Measurements from ENCODE around the gene TMPRSS11E. TPM values are rescaled to one million over a fixed set of nuclear protein-coding genes. Genes with fewer than 3 reads are reported as not detected.
"Not testable (repeated sequence)": the region's sequence is repeated elsewhere in the genome, so short reads cannot be mapped to it uniquely, and the experiment has no call there.

TMPRSS11E gene
- total and polyA plus RNA-seq, 2 experiments from 2014 or later = not detected

- no peak overlapping the region for H3K4me2 ChIP-seq (ENCODE audit: unreplicated experiment)
- H3K27me3 ChIP-seq (replicated peaks; ENCODE audit: insufficient read depth) = peaks cover 12% of the 10 kb centered on the region
- no peaks in the 10 kb centered on the region for H3F3A ChIP-seq (ENCODE audit: insufficient read depth)
- H3K36me3 ChIP-seq (ENCODE audit: low read depth) = no peaks in the 10 kb centered on the region
- no peaks in the 10 kb centered on the region for H3K9me2 ChIP-seq (ENCODE audit: insufficient read depth)
- no peaks in the 10 kb centered on the region for H4K20me1 ChIP-seq (ENCODE audit: insufficient read depth)
- H3K9me3 ChIP-seq (ENCODE audit: low read depth) = no peaks in the 10 kb centered on the region
- DNase-seq = no peak
- no peak overlapping the region for H3K4me3 ChIP-seq
- no peaks in the 10 kb centered on the region for H3K4me1 ChIP-seq (ENCODE audit: insufficient read depth)
- no peak overlapping the region for H3K9ac ChIP-seq
- in situ Hi-C loops (cut with MboI) = no loop called here
- H2AFZ ChIP-seq = no peak overlapping the region
- H3K27ac ChIP-seq = no peak overlapping the region
- H3K79me2 ChIP-seq (ENCODE audit: insufficient read depth) = no peaks in the 10 kb centered on the region
- WGBS, 2 experiments (ENCODE audit: low coverage in 1 of 2, low lambda C conversion rate in 2 of 2, missing lambda C conversion rate in 2 of 2) = 38 to 44% methylated on average over 1 of the region's 1 CpG
- TF ChIP-seq EZH2 (IDR thresholded peaks at IDR 0.05; ENCODE audit: insufficient read depth, poor library complexity, severe bottlenecking) (no peak), EZH2phosphoT487 (IDR thresholded peaks at IDR 0.05; ENCODE audit: insufficient read depth, low read depth) (no peak)
Measured at GRCh38 chr4:68410643-68411042, 36.6 kb upstream of the TMPRSS11E start.

GRCh38 chr4:68412031-68412430 lies 35.2 kb upstream of the TMPRSS11E start:
- H3K27ac ChIP-seq; H3K79me2 ChIP-seq (ENCODE audit: insufficient read depth); H3K4me1 ChIP-seq (ENCODE audit: insufficient read depth); H3K4me3 ChIP-seq; DNase-seq; H3K36me3 ChIP-seq (ENCODE audit: low read depth); H3K4me2 ChIP-seq (ENCODE audit: unreplicated experiment); H3K9me3 ChIP-seq (ENCODE audit: low read depth); H2AFZ ChIP-seq; in situ Hi-C loops (cut with MboI); H3K9me2 ChIP-seq (ENCODE audit: insufficient read depth); H4K20me1 ChIP-seq (ENCODE audit: insufficient read depth); H3F3A ChIP-seq (ENCODE audit: insufficient read depth); H3K9ac ChIP-seq: not testable (repeated sequence)
- WGBS, 2 experiments (ENCODE audit: low coverage in 1 of 2, low lambda C conversion rate in 2 of 2, missing lambda C conversion rate in 2 of 2) = 31 to 33% methylated on average over 2 of the region's 2 CpGs
- peaks cover 11% of the 10 kb centered on the region; the same call in 1 of the 2 replicates for H3K27me3 ChIP-seq (replicated peaks; ENCODE audit: insufficient read depth)

- H2AFZ ChIP-seq = no peak overlapping the region
- H3K9ac ChIP-seq = no peak overlapping the region
- no peaks in the 10 kb centered on the region for H3K36me3 ChIP-seq (ENCODE audit: low read depth)
- no peaks in the 10 kb centered on the region for H3K79me2 ChIP-seq (ENCODE audit: insufficient read depth)
- no peaks in the 10 kb centered on the region for H3F3A ChIP-seq (ENCODE audit: insufficient read depth)
- no peaks in the 10 kb centered on the region for H3K27me3 ChIP-seq (replicated peaks; ENCODE audit: insufficient read depth)
- H3K27ac ChIP-seq = no peak overlapping the region
- no peaks in the 10 kb centered on the region for H3K9me3 ChIP-seq (ENCODE audit: low read depth)
- 55 to 60% methylated on average over 3 of the region's 3 CpGs for WGBS, 2 experiments (ENCODE audit: low coverage in 1 of 2, low lambda C conversion rate in 2 of 2, missing lambda C conversion rate in 2 of 2)
- no peak overlapping the region for H3K4me2 ChIP-seq (ENCODE audit: unreplicated experiment)
- H3K4me1 ChIP-seq (ENCODE audit: insufficient read depth) = no peaks in the 10 kb centered on the region
- no peaks in the 10 kb centered on the region for H3K9me2 ChIP-seq (ENCODE audit: insufficient read depth)
- TF ChIP-seq EZH2phosphoT487 (IDR thresholded peaks at IDR 0.05; ENCODE audit: insufficient read depth, low read depth) (no peak), EZH2 (IDR thresholded peaks at IDR 0.05; ENCODE audit: insufficient read depth, poor library complexity, severe bottlenecking) (no peak)
- H4K20me1 ChIP-seq (ENCODE audit: insufficient read depth) = no peaks in the 10 kb centered on the region
- in situ Hi-C loops (cut with MboI) = no loop called here
- H3K4me3 ChIP-seq = no peak overlapping the region
- peak; percentile 14 for DNase-seq
Measured at GRCh38 chr4:68416591-68416990, 30.7 kb upstream of the TMPRSS11E start.

GRCh38 chr4:68426516-68426915 lies 20.7 kb upstream of the TMPRSS11E start:
- no peak for DNase-seq
- H3K27ac ChIP-seq = no peak overlapping the region
- H3K4me1 ChIP-seq (ENCODE audit: insufficient read depth) = no peaks in the 10 kb centered on the region
- no peak overlapping the region for H3K4me2 ChIP-seq (ENCODE audit: unreplicated experiment)
- in situ Hi-C loops (cut with MboI) = no loop called here
- H3K9ac ChIP-seq = no peak overlapping the region
- H3F3A ChIP-seq (ENCODE audit: insufficient read depth) = no peaks in the 10 kb centered on the region
- H3K4me3 ChIP-seq = no peak overlapping the region
- TF ChIP-seq EZH2 (IDR thresholded peaks at IDR 0.05; ENCODE audit: insufficient read depth, poor library complexity, severe bottlenecking) (no peak), EZH2phosphoT487 (IDR thresholded peaks at IDR 0.05; ENCODE audit: insufficient read depth, low read depth) (no peak)
- no peaks in the 10 kb centered on the region for H3K79me2 ChIP-seq (ENCODE audit: insufficient read depth)
- H3K36me3 ChIP-seq (ENCODE audit: low read depth) = no peaks in the 10 kb centered on the region
- H4K20me1 ChIP-seq (ENCODE audit: insufficient read depth) = no peaks in the 10 kb centered on the region
- H3K9me3 ChIP-seq (ENCODE audit: low read depth) = no peaks in the 10 kb centered on the region
- H3K27me3 ChIP-seq (replicated peaks; ENCODE audit: insufficient read depth) = peaks cover 9% of the 10 kb centered on the region; the same call in 1 of the 2 replicates
- peaks cover 3% of the 10 kb centered on the region; the same call in 1 of the 2 replicates for H3K9me2 ChIP-seq (ENCODE audit: insufficient read depth)
- 72 to 80% methylated on average over 3 of the region's 3 CpGs for WGBS, 2 experiments (ENCODE audit: low coverage in 1 of 2, low lambda C conversion rate in 2 of 2, missing lambda C conversion rate in 2 of 2)
- H2AFZ ChIP-seq = no peak overlapping the region

GRCh38 chr4:68430337-68430736 lies 16.9 kb upstream of the TMPRSS11E start:
- peaks cover 3% of the 10 kb centered on the region; the same call in 1 of the 2 replicates for H3K9me2 ChIP-seq (ENCODE audit: insufficient read depth)
- WGBS, 2 experiments (ENCODE audit: low coverage in 1 of 2, low lambda C conversion rate in 2 of 2, missing lambda C conversion rate in 2 of 2) = 8 to 15% methylated on average over 1 of the region's 1 CpG
- peaks cover 9% of the 10 kb centered on the region; the same call in 1 of the 2 replicates for H3K27me3 ChIP-seq (replicated peaks; ENCODE audit: insufficient read depth)
- no peaks in the 10 kb centered on the region for H3F3A ChIP-seq (ENCODE audit: insufficient read depth)
- H3K9ac ChIP-seq = no peak overlapping the region
- no peaks in the 10 kb centered on the region for H3K36me3 ChIP-seq (ENCODE audit: low read depth)
- no peak for TF ChIP-seq EZH2 (IDR thresholded peaks at IDR 0.05; ENCODE audit: insufficient read depth, poor library complexity, severe bottlenecking)
- TF ChIP-seq EZH2phosphoT487 (IDR thresholded peaks at IDR 0.05; ENCODE audit: insufficient read depth, low read depth) = no peak
- no peak overlapping the region for H3K4me2 ChIP-seq (ENCODE audit: unreplicated experiment)
- no peak overlapping the region for H2AFZ ChIP-seq
- in situ Hi-C loops (cut with MboI) = no loop called here
- no peak overlapping the region for H3K27ac ChIP-seq
- no peaks in the 10 kb centered on the region for H3K79me2 ChIP-seq (ENCODE audit: insufficient read depth)
- H4K20me1 ChIP-seq (ENCODE audit: insufficient read depth) = no peaks in the 10 kb centered on the region
- H3K4me3 ChIP-seq = no peak overlapping the region
- no peaks in the 10 kb centered on the region for H3K4me1 ChIP-seq (ENCODE audit: insufficient read depth)
- H3K9me3 ChIP-seq (ENCODE audit: low read depth) = no peaks in the 10 kb centered on the region
- DNase-seq = no peak

All from GM23248 (cell line).